SH-SY5Y (cell line): ENCODE data around the gene ATG9A.

Source experiments
- GATA2 ChIP-seq: IDR thresholded peaks from 2 replicates; pipeline ENCODE4 v1.6.1; 2011; ENCODE audit warnings: mild to moderate bottlenecking, low read depth, low read length
- GATA3 ChIP-seq: IDR thresholded peaks from 2 replicates; pipeline ENCODE4 v1.6.1; 2011; ENCODE audit warnings: low read depth, mild to moderate bottlenecking, low read length, moderate library complexity

Gene ATG9A

DNA sequence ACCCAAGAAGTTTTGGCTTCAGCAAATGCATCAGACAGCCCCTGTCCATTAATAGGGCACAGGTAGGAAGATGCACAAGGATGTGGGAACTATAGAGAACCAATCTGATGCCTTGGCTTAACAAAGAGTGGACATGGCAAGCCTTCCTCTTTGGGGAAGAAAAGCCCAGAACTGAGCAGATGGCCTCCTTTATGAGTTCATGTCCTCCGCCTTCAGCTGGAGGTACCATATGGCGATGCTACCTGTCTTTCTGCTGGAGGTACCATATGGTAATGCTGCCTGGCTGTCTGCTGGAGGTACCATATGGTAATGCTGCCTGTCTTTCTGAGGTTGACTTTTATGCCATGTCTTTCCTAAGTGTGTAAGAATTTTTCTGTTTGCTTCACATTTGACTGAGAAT, 45.3 kb downstream of the ATG9A start:
- no peak for TF ChIP-seq GATA3
- TF ChIP-seq GATA2, result no peak

DNA sequence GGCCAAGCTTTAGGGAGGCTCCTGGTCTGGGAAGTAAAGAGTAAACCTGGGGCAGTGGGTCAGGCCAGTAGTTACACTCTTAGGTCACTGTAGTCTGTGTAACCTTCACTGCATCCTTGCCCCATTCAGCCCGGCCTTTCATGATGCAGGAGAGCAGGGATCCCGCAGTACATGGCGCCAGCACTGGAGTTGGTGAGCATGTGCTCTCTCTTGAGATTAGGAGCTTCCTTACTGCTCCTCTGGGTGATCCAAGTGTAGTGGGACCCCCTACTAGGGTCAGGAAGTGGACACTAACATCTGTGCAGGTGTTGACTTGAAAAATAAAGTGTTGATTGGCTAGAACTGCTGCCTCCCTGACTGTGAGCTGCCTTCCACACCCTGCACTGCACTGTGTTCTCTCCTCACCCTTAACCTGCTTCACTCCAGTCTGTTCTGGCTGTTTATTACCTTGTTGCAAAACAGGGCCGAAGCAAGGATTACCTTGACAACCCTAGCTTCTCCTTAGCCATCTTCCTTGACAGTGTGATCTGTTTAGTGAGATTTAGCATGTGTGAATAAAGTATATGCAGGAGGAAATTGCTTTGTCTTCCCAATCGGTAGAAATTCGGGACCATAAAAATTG, 46.2 kb downstream of the ATG9A start:
- no peak for TF ChIP-seq GATA2
- TF ChIP-seq GATA3, result no peak

GRCh38 chr2:219182331-219183150, 46.9 kb downstream of the ATG9A start:
- TF ChIP-seq GATA2, result no peak
- TF ChIP-seq GATA3, result no peak

GRCh38 chr2:219181531-219181930, 47.9 kb downstream of the ATG9A start:
- no peak for TF ChIP-seq GATA2
- no peak for TF ChIP-seq GATA3

- no peak for TF ChIP-seq GATA3
- TF ChIP-seq GATA2, result no peak
Observed at GRCh38 chr2:219180961-219181360, 48.5 kb downstream of the ATG9A start.

- TF ChIP-seq GATA3 (no peak), GATA2 (no peak)
Observed at GRCh38 chr2:219179601-219180465, 49.6 kb downstream of the ATG9A start.

DNA sequence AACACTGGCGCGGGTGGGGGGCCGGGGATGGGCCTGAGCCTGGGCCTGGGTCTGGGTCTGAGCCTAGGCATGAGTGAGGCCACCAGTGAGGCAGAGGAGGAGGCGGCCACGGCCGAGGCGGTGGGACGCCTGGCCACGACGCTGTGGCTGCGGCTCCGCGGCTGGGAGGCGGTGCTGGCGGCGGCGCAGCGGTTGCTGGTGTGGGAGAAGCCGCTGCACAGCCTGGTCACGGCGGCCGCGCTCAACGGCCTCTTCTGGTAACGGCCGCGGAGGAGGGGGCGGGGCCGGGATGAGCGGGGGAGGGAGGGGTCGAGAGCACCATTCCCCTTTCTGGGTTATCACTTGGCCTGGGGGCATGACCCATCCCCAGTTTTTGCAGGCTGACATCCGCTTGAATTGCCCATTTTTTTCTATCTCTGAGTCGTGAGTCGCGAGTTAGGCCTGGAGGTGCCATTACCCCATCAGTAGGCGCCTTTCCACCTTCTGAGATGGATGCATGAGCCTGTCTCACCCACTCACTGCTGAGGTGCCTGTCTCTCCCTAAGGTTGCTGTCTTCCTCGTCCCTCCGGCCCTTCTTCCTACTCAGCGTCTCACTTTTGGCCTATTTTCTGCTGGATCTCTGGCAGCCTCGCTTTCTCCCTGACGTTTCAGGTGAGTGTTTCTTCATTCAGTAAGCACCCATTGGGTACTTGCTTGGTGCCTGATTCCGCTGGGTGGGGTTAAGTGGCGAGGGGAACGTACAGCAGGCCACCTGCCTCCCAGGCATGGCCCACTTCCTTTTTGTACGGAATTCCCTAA, 50.9 kb downstream of the ATG9A start:
- TF ChIP-seq GATA2, result no peak
- TF ChIP-seq GATA3, result no peak

GRCh38 chr2:219177552-219178376, 51.7 kb downstream of the ATG9A start, which contains the start of gene RETREG2:
TSS of gene RETREG2 (plus strand) at chr2:219178275. CDS start at chr2:219178353, 78 bp downstream.
- TF ChIP-seq GATA2 (no peak; the same call in 1 of the 2 replicates), GATA3 (no peak)

GRCh38 chr2:219176818-219177551, 52.5 kb downstream of the ATG9A start, which contains the start of gene CNPPD1:
TSS of gene CNPPD1 (minus strand) at chr2:219176925. CDS start at chr2:219176828, 97 bp downstream.
- no peak for TF ChIP-seq GATA2
- TF ChIP-seq GATA3, result no peak

DNA sequence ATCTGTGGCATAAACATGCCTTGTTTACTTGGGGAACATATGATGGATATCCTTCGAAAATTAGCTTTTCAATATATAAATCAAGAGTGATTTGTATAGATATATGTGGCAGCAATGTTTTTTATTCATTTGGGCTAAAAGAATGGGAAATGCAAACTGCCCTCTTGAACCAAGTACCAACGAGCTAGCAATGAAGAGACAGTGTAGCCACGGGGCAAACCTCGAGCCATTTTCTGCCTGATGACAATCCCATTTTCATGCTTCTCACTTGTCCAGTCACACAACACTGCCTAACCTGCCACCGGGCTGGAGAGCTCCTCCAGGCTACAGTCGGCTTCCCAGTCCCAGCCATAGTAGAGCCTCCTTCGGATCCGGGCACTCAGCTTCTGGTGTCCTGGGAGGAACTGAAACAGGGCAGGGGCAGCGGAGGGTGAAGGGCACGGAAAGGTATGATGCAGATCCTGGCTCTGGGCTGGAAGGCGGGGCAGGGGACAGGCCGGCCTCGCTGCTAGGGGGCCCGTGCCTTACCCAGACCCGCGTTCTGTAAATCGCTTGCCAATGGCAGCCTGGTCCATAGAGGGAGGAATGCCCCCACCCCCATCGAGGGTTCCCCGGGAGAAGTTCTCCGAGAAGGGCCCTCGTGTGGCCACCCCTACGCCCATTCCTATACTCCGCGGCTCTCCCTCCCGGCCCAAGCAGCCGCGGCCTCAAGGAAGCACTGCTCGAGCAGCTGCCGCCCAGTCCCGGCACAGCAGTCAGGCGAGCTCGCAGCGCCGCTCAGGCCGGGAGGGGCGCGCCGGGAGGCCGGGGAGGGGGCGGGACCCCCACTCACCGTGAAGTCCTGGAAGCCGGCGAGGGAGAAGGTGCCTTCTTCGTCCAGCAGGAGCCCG, 53.3 kb downstream of the ATG9A start:
- no peak for TF ChIP-seq GATA2
- TF ChIP-seq GATA3, result no peak

DNA sequence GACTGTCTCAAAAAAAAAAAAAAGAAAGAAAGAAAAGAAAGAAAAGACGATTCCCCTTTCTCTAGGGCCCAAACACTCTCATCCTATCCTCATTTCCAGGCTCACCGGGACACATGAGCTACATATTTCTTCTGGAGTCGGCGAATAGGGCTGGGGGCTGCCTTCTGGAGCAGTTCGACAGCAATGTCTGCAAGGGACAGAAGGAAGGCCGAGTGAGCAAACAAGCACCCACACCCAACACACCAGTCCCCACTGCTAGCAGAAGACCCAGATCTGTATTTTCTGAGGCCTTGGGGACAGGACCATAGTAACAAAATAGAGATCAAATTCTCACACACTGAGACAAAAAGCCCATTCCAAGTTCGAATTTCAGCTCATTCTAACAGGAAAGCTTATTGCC, 54.0 kb downstream of the ATG9A start:
- no peak for TF ChIP-seq GATA3
- TF ChIP-seq GATA2, result no peak

- TF ChIP-seq GATA2, result no peak
- TF ChIP-seq GATA3, result no peak
Observed at GRCh38 chr2:219174801-219175200, 54.6 kb downstream of the ATG9A start.
